A673 (cell line): ENCODE measurements around the gene ZNF620.

ENCODE experiments used
- CTCF ChIP-seq: fragments of 300-800, 200-600 bp; sonication (generic); conservative IDR thresholded peaks from 2 replicates; pipeline ENCODE4 v1.5.1; 2017; ENCODE audit warnings: low read depth, mild to moderate bottlenecking, antibody characterized with exemption, low read length, moderate library complexity, mixed read lengths
- EZH2 ChIP-seq: fragments of 200-600 bp; sonication (generic); IDR thresholded peaks from 2 replicates; pipeline ENCODE4 v1.6.1; 2017; ENCODE audit warnings: borderline replicate concordance, low read depth, mild to moderate bottlenecking, mixed read lengths, antibody characterized with exemption, low read length; ENCODE audit not compliant: poor library complexity, severe bottlenecking

GRCh38 chr3:40505599-40506462 is at the start of gene ZNF620:
- no peak for TF ChIP-seq EZH2
- peak; percentile 19; the same call in 1 of the 2 replicates for TF ChIP-seq CTCF
